HG02852 (cell line): ENCODE results near the gene SLC1A4.
"Not testable (repeated sequence)": the region's sequence is repeated elsewhere in the genome, so short reads cannot be mapped to it uniquely, and the experiment has no call there.

Source experiments
- ATAC-seq: cut with Tn5 transposase; IDR thresholded peaks from one replicate; pipeline ENCODE4 v1.9.1; 2021; ENCODE audit warnings: mild to moderate bottlenecking, moderate library complexity; ENCODE audit not compliant: unreplicated experiment

The SLC1A4 gene

DNA sequence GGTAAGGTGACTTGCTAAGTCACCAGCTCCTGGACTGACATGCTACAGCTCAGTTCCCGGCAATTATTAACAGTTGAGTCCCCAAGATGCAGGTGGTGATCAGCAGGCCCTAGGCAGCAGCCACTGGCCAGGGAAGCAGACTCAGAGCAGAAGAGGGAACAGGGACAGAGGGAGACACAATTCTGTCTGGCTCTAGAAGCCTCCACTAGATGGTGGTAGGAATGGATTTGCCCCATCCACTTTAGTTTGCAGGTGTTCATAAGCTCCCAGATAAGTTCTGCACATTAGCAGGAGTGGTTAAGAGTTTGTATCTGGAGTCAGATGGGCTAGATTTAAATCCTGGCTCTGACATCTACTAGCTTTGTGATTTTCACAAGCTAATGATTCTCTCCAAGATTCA lies 25.5 kb upstream of the SLC1A4 start:
- ATAC-seq: no peak

DNA sequence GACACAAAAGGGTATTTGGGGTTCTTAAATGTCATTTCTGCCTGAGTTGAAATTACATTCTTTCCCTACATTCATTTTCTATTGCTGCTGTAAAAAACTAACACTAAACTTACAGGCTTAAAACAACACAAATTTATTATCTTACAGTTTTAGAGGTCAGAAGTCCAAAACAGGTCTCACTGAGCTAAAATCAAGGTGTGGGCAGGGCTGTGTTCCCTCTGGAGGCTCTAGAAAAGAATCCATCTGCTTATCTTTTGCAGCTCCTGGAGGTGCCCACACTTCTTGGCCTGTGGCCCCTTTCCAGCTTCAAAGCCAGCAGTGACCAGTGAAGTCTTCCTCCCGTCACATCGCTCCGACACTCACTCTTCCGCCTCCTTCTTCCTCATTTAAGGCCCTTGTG lies 23.2 kb upstream of the SLC1A4 start:
- no peak for ATAC-seq

DNA sequence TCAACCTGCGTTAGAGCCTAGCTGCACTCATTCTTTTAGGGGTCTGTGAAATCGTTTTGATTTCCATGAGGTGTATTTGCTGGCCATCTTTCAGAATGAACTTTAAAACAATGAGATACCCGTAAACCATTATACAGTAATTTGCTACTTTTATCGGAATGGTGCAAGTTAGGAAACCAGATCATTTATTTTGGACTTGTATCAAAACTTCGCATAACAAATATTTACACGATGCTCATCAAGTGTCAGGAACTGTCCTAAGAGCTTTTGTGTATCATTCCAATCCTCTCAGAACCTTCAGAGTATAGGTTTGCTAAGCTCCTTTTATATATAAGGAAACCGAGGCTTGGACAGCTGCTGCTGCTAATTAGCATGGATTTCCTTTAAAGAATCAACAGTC lies 22.4 kb upstream of the SLC1A4 start:
- ATAC-seq: no peak

DNA sequence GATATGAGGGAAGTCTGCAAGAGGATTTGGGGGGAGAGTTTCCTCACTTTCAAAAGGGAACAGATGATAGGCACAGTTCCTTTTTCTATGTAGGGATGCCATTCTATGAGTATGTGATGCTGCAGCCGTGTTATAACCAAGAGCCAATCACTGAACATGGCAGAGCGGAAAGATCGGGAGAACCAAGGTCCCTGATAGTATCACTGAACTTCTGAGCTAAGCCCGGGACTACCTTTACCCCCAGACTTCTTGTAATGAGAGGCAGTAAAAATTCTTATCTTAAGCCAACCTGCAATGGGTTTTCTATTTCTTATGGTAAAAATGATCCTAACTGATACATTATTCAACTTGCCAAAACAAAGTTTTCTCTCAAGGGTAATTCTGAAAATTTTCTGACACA lies 21.6 kb upstream of the SLC1A4 start:
- ATAC-seq: no peak

DNA sequence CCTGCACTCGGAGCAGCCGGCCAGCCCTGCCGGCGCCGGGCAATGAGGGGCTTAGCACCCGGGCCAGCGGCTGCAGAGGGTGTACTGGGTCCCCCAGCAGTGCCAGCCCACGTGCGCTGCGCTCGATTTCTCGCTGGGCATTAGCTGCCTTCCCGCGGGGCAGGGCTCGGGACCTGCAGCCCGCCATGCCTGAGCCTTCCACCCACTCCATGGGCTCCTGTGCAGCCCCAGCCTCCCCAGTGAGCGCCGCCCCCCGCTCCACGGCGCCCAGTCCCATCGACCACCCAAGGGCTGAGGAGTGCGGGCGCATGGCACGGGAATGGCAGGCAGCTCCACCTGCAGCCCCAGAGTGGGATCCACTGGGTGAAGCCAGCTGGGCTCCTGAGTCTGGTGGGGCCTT lies 20.1 kb upstream of the SLC1A4 start:
- not testable (repeated sequence) for ATAC-seq

DNA sequence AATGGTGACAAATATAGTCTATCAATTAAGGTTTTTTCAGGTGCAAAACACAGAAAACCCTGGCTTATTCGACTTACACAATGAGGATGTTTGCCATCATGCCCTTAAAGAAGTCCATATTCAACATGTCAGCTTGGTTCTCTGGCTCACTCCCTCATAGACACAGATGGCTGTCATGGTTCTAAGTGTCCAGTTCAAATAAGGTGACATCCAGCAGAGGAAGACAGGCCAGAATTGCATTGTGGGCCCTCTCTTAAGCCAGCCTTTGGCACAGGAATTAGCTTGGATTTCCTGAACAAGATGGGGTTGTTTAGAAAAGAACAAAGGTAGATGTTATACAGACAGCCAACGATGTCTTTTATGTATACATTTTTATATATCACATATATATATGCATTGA lies 18.7 kb upstream of the SLC1A4 start:
- no peak for ATAC-seq

DNA sequence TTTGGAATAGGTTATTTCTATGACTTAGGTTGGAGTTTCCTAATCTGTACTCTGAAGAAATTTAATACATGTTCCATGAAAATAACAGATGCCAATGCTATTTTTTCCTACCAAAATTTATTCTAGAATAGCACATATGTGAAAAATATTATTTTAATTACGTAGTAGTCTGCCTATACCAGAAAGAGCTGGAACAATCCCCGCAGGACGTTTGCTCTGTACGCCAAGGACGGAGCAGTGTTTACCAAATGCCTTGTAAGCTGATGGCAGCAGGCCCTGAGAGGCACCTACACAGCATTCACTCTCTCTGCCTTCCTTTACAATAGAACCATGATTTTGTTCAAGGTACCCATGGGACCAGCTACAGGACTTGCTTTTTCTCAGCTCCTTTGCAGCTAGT lies 16.8 kb upstream of the SLC1A4 start:
- no peak for ATAC-seq

DNA sequence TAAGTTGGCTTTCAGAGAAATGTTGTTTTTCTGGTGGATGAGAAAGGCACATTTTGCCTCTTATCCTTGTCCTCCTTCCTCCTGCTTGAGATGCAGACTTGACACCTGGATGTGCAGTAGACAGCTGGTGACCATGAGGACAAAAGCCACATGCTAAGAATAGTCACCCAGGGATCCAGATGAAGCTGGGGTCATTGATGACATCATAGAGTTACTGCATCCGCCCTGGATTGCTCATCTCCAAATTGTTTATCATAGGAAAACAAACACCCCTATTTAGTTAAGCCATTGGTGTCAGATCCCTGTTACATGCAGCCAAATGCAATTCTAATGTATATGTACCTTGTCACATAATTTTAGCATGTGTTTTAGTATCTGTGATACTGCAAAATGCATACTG lies 16.3 kb upstream of the SLC1A4 start:
- ATAC-seq: no peak

DNA sequence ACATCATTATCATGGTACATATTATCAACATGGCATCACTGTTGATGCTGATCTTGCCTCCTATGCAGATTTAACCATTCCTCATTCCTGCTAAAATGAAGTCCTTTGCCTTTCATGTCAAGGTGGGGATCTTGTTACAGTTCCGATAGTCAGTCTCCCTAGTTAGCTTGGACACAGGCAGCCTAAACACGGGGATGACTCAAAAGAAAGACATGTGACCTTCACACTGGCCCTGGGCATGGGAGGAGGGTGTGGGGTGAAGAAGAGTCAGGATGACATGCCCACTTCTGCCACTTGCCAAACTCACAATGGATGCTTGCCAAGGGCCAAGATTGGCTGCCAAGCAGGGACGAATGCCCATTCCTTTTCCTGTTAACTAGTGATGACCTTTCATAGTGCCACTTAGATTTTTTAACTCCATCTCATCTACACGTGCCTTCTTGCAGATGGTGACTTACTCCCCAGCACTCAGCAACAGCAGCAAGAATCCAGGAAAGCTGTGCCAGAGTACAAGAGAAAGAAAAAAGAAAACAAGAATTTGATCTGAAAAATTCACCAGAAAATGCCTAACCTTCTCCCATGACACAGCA lies 13.9 kb upstream of the SLC1A4 start:
- ATAC-seq: no peak

DNA sequence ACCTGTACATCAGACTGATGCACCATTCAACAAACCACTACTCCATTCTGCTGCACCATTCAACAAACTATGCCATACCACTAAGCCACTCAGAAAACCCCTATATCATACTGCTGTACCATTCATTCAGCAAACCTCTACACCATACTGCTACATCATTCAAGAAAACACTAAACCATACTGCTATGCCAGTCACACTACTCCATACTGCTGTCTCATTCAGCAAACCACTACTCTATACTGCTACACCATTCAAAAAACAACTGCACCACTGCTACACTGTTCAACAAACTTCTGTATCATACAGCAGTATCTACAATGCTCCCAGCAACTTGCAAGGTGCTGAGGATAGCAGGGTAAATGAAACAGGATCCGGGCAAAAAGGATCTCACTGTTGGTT lies 12.9 kb upstream of the SLC1A4 start:
- no peak for ATAC-seq

DNA sequence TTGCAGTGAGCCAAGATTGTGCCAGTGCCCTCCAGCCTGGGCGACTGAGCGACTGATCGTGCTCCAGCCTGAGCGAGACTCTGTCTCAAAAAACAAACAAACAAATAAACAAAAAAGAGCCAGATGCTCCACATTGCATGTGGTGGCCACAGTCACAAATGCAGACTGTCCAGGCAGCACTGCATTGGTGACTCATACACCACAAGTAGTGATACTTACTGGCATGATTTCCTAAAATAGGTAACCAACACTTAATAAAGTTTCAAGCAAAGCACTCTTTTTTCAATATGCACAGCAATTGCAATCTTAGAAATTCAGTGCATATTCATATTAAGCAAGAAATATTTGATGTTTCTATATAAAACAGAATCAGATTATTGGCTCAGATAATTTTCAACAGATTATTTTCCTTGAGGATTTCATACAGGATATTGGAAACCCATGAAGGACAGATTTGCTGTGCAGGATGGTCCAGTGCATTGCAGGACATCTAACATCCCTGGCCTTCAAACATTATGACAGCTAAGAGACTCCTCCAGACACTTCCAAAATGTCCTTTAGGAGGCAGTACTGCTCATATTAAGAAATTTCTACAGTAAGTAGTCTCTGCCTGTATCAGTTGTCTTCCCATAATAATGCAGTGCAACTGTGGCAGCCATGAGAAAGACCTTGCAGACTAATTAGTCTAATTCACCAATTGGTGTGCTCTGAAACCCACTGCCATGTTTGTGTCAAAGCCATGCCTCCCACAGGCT lies 10.5 kb upstream of the SLC1A4 start:
- ATAC-seq: no peak

DNA sequence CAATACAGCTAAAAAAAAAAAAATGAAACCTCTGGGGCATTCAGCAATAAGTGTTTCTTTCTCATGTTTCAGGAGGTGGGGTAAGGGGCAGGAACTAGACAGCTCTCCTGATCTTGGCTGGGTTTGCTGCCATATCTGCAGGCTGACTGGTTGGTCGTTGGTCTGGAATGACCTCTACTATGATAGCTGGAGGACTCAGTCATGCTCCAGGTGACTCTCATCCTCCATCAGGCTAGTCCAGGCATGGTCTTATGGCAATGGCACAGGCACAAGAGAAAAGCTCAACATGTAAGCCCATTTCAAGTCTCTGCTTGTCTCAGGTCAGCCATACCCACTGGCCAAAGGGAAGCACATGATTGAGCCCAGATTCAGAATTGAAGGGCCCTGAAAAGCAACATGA lies 9.5 kb upstream of the SLC1A4 start:
- ATAC-seq: no peak

DNA sequence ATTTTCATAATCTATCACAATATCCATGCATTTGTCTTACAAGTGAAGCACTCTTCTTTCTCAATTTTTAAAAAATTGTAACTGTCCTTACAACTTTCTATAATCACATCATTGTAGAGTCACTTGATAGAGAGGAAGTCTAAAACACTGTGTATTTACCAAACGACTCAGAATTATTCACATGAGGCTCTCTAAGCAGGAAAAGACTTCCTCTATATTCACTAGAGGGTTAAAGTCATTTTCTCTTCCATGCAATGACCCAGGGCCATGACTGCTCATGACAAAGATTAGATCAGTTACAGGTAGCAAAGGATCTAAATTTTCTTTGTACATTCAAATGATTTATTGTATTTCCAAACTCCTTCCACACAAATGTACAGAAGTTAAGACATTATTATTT lies 9.0 kb upstream of the SLC1A4 start:
- ATAC-seq: no peak

DNA sequence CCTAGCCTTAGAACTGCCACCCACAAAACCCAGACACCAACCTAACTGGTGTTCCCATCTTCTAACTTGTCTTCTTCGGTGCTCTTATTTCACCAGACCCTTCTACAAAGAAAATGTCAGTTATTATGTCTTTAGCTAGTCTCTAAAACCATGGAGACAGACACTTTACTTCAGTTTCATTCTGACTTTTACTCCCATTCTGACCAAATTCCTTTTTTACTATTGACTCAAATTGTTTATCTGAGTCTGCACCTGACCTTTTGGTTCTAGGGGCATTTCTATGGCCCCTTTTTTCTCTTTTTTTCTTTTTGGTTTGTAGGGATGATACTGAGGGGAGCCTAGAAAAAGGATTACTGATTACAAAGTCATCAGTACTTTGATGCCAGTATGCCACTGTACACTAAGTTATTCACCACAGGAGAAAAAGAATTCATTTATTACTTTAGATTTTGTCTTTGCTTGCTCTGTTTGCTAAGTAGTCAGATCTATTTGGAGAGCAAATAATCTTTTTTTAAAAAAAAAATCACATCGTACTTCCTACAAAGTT lies 6.8 kb upstream of the SLC1A4 start:
- peak; percentile 57 for ATAC-seq

DNA sequence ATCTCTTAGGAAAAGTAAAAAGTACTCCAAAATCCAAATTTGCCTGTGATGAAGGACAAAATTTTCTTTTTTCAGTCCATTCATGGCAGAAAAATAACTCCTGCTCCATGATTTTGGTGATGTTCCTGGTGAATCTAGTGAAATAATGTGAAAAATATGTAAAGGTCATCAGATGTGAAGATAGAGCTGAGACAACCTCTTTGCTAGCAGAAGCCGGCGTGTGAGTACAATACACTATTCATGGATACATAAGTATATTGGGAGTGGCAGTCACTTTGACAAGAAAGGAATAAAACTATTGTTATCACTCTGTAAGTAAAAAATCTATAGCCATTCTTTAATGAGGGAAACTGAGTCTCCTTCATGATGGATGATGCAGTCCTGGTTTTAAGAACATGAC lies 6.3 kb upstream of the SLC1A4 start:
- no peak for ATAC-seq

DNA sequence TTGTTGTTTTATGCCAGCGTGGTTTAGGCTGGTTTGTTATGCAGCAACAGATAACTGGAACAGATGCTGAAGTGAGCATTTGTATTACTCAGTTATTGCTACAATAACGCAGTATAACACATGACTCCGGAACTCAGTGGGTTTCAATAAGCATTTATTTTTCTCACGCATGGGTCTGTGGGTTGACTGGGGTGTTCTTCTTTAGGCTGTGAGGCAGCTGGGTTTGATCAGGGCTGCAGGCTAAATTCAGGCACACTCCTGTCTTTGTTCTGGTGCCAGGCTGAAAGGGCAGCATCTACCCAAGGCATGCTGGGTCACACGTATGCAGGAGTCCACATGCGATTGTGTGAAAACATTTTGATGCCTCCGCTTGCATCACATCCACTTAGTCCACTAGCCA lies 3.8 kb upstream of the SLC1A4 start:
- ATAC-seq: no peak

DNA sequence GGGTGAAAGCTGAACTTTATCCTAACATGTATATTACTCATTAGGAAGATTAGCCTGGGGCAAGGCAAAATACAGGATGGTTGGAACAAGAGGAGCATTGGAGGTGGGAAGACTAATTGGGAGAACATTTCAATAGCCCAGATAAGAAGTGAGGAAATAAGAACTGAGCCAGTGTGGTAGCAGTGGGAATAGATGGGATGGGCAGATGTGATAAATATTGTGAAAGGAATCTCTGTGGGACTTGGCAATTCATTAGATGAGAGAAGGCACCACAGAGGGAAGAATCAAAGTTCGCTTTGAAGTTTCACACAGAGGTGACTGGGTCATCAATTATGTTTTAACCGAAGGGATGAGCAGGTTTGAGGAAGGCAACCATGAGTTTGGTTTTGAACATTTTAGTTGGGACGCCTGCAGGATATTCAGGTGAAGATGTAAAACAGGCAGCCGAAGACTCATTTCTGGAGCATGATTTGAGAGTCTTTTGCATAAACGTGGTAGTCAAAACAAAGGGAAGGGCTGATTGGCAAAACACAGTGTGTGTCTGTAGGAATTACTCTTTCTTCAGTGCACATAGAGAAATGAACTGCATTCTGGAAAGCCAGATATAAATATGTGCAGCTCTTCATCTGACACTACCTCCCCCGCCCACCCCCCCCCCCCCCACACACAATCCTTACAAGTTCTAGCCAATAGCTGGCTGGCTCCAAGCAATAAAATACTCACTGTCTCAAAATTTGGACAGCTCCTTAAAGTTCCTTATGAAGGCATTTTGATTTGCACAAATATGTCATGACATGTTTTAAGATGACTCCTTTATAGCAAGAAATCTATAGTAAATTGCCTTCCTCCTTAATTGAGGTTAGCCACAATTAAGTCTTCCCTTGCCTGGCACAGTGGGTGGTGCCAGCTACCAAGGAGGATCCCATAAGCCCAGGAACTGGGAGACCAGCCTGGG lies 1.9 kb upstream of the SLC1A4 start:
- peak; percentile 27 for ATAC-seq

DNA sequence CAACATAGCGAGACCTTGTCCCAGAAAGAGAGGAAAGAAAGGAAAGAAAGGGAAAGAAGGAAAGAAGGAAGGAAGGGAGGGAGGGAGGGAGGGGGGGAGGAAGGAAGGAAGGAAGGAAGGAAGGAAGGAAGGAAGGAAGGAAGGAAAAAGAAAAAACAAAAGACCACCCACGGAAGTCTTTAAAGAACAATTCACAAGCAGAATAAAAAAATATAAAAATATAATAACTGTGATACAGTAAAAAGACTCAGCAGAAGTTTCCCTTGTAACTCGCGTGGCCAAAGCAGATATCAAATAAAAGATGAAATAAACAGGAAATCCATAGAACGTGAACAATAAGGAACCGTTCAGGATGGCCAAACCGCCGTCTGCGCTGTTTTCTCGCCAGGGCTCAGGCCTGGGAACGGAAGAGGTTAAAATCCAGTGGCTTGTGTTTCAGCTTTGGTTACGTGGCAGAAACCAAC lies 1.2 kb upstream of the SLC1A4 start:
- ATAC-seq: no peak

DNA sequence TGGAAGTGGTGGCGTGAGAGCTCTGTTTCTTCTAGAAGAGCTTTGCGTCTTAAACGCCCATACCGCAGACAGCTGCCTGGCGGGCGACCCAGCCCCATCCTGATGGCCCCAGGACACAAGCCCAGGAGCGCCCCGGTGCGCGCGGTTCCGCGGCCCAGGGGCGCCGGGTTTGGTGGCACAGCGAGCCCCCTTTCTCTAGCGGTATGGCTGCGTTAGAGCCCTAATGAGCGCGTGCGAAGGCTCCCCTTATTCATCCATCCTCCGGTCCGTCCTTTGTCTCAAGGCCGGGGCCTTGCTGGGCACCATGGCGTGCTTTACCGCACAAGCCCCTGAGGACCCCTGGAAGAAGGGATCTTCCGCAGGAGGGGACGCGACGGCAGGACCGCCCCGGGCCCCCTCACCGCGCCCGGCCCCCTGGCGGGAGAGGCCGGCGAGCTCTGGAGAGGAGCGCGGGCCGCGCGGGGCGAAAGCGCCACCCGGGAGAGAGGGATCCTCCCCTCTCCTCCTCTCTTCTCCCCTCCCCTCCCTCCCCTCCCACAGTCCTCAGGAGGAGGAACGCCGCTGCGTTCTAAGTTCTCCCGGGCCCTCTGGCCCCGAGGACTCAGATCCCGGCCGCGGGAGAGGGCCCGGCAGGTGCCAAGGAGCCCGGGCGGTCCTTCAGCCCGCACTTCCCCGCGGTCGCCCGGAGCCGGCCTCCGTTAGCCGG lies 626 bp upstream of the SLC1A4 start:
- peak; percentile 37 for ATAC-seq

DNA sequence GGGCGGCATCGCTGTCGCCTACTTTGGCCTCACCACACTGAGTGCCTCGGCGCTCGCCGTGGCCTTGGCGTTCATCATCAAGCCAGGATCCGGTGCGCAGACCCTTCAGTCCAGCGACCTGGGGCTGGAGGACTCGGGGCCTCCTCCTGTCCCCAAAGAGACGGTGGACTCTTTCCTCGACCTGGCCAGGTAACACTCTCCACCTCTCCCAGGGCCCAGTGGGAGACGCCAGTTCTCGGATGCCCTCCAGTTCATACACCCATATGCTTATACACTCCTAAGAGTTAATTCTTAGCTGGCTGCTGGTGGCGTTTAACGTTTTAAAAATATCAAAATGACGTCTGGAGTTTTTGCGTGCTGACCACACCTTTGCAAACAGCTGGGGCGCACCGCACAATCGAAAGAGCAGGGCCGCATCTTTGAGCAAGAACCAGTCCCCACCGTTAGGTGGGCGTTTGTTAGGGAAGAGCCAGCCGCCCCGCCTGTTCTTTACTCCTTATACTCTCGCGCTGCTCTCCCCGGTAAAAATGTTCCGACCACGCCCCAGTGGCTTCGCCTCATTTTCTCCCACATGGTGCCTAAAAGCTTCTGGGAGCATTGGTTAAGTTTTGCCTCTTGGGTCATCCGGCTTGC lies 899 bp downstream of the SLC1A4 start:
- ATAC-seq: no peak
